ENCODE data around the gene IDH1.

IDH1 gene

DNA sequence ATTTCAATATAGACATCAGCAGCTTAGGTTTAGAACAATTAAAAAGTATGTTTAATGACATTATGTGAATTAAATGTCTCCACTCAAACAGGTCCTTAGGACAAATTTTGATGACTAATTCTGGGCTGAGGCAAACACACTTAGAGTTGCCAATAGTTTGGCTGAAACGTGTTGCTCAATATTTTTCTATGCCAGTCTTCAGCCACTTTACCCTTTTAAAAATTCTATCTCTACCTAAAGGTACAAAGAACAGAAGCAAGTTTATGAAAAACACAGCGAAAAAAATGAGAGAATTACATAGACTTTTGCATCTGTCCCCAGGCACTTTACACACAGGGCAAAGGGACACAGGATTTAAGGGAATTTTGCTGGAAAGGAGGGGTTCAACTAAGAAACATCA lies 4.5 kb downstream of the IDH1 start:
- no CpG with 5 or more reads among the region's 2 CpGs for WGBS, 2 donors (ENCODE audit: extremely low coverage in 2 of 2, insufficient read length in 2 of 2, insufficient replicate concordance in 1 of 2)
- Histone ChIP-seq H3K4me1 (ENCODE audit: control insufficient read depth in 2 of 2, insufficient read depth in 1 of 2, low read depth in 1 of 2, low read length in 2 of 2) (peaks cover 1 to 19% of the 10 kb centered on the region in 2 donors), H3K36me3 (replicated peaks in 1 of 2; ENCODE audit: control insufficient read depth in 2 of 2, insufficient read depth in 2 of 2, low read length in 2 of 2) (peaks cover 16 to 86% of the 10 kb centered on the region in 2 donors), H4K8ac (ENCODE audit: low read depth, low read length) (no peak overlapping the region), H2AFZ (ENCODE audit: low read length) (no peak overlapping the region), H3K4me2 (ENCODE audit: insufficient read depth, low read length, poor library complexity, severe bottlenecking) (no peak overlapping the region), H3K23ac (ENCODE audit: low read depth, low read length, poor library complexity) (no peak overlapping the region), H2BK120ac (ENCODE audit: low read depth, low read length) (no peak overlapping the region), H4K91ac (ENCODE audit: low read depth, low read length, poor library complexity) (no peak overlapping the region), H3K14ac (ENCODE audit: low read length) (no peak overlapping the region), H3K27ac (replicated peaks; ENCODE audit: low read length) (no peak overlapping the region), H2AK5ac (ENCODE audit: low read depth, low read length) (no peak overlapping the region), H3K4ac (ENCODE audit: low read length) (no peak overlapping the region), H2BK12ac (ENCODE audit: low read length) (no peak overlapping the region), H2BK5ac (ENCODE audit: low read length) (no peak overlapping the region), H2BK15ac (ENCODE audit: low read length) (no peak overlapping the region), H3K27me3 (ENCODE audit: control insufficient read depth in 3 of 3, insufficient read depth in 3 of 3, low read depth in 1 of 3, low read length in 3 of 3) (no peaks in the 10 kb centered on the region), H3K18ac (ENCODE audit: low read length) (no peak overlapping the region), H3K9me3 (replicated peaks in 1 of 2; ENCODE audit: control insufficient read depth in 2 of 2, insufficient read depth in 1 of 2, low read depth in 1 of 2, low read length in 2 of 2) (peaks cover 0 to 6% of the 10 kb centered on the region in 2 donors), H3K4me3 (ENCODE audit: low read length in 2 of 2) (no peak overlapping the region), H3K79me1 (ENCODE audit: low read depth, low read length) (peaks cover 3% of the 10 kb centered on the region), H3K9ac (ENCODE audit: low read depth, low read length, poor library complexity) (no peak overlapping the region)
- DNase-seq (ENCODE audit: low spot score): no peak

DNA sequence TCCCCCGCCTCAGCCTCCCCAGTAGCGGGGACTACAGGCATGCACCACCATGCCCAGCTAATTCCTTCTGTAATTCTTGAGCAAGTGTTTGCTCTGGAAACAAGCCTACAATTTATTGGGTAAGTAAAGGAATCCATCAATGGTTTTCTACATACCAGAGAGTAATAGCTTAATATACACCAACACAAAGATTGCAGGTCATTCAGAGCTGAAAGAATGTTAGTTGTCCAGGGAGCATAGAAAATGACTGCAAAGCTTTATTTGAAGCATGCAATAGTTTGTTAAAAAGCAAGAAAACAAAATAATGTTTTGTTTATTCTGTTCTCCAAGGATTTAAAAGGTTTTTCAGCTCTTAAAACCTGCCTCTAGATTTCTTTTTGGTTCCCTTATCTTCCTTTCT lies 5.6 kb downstream of the IDH1 start:
- H4K91ac ChIP-seq (ENCODE audit: low read depth, low read length, poor library complexity): no peak overlapping the region
- no peak overlapping the region for H3K4me2 ChIP-seq (ENCODE audit: insufficient read depth, low read length, poor library complexity, severe bottlenecking)
- no peak overlapping the region for H3K18ac ChIP-seq (ENCODE audit: low read length)
- no peak overlapping the region for H2BK120ac ChIP-seq (ENCODE audit: low read depth, low read length)
- DNase-seq (ENCODE audit: low spot score): no peak
- H3K4me3 ChIP-seq (ENCODE audit: low read length in 2 of 2): no peak overlapping the region
- H3K9ac ChIP-seq (ENCODE audit: low read depth, low read length, poor library complexity): no peak overlapping the region
- H3K36me3 ChIP-seq (replicated peaks in 1 of 2; ENCODE audit: control insufficient read depth in 2 of 2, insufficient read depth in 2 of 2, low read length in 2 of 2): peaks cover 18 to 97% of the 10 kb centered on the region in 2 donors
- H2BK15ac ChIP-seq (ENCODE audit: low read length): no peak overlapping the region
- no peak overlapping the region for H2BK12ac ChIP-seq (ENCODE audit: low read length)
- H3K27ac ChIP-seq (replicated peaks; ENCODE audit: low read length): no peak overlapping the region
- H3K79me1 ChIP-seq (ENCODE audit: low read depth, low read length): peaks cover 3% of the 10 kb centered on the region
- no peak overlapping the region for H4K8ac ChIP-seq (ENCODE audit: low read depth, low read length)
- H2AFZ ChIP-seq (ENCODE audit: low read length): no peak overlapping the region
- H3K9me3 ChIP-seq (replicated peaks in 1 of 2; ENCODE audit: control insufficient read depth in 2 of 2, insufficient read depth in 1 of 2, low read depth in 1 of 2, low read length in 2 of 2): peaks cover 0 to 14% of the 10 kb centered on the region in 2 donors
- H3K14ac ChIP-seq (ENCODE audit: low read length): no peak overlapping the region
- H2AK5ac ChIP-seq (ENCODE audit: low read depth, low read length): no peak overlapping the region
- no peaks in the 10 kb centered on the region for H3K27me3 ChIP-seq (ENCODE audit: control insufficient read depth in 3 of 3, insufficient read depth in 3 of 3, low read depth in 1 of 3, low read length in 3 of 3)
- no CpG with 5 or more reads among the region's 2 CpGs for WGBS, 2 donors (ENCODE audit: extremely low coverage in 2 of 2, insufficient read length in 2 of 2, insufficient replicate concordance in 1 of 2)
- H3K4me1 ChIP-seq (ENCODE audit: control insufficient read depth in 2 of 2, insufficient read depth in 1 of 2, low read depth in 1 of 2, low read length in 2 of 2): peaks cover 1 to 19% of the 10 kb centered on the region in 2 donors
- no peak overlapping the region for H2BK5ac ChIP-seq (ENCODE audit: low read length)
- no peak overlapping the region for H3K23ac ChIP-seq (ENCODE audit: low read depth, low read length, poor library complexity)
- H3K4ac ChIP-seq (ENCODE audit: low read length): no peak overlapping the region

DNA sequence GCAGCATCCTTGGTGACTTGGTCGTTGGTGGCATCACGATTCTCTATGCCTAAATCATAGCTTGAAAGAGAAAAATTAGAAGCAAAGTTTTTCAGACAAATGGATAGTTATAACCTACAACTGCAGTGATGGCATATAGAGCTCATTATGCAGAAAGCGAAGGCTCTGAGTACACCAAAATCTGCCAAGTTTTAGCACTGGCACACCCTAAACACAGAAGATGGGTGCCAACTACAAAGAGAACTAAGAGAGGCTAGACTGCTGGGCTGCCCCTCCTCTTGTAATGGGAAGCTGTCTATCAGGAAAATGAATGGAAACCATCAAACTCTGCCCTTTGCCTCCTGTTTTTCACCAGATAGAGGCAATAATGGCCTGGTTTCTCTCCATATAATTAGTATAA lies 6.3 kb downstream of the IDH1 start:
- Histone ChIP-seq H4K91ac (ENCODE audit: low read depth, low read length, poor library complexity) (no peak overlapping the region), H3K4me2 (ENCODE audit: insufficient read depth, low read length, poor library complexity, severe bottlenecking) (no peak overlapping the region), H2BK12ac (ENCODE audit: low read length) (no peak overlapping the region), H2AK5ac (ENCODE audit: low read depth, low read length) (no peak overlapping the region), H3K18ac (ENCODE audit: low read length) (no peak overlapping the region), H3K79me1 (ENCODE audit: low read depth, low read length) (no peaks in the 10 kb centered on the region), H3K9ac (ENCODE audit: low read depth, low read length, poor library complexity) (no peak overlapping the region), H2BK5ac (ENCODE audit: low read length) (no peak overlapping the region), H3K4me3 (ENCODE audit: low read length in 2 of 2) (no peak overlapping the region), H3K23ac (ENCODE audit: low read depth, low read length, poor library complexity) (no peak overlapping the region), H3K27me3 (ENCODE audit: control insufficient read depth in 3 of 3, insufficient read depth in 3 of 3, low read depth in 1 of 3, low read length in 3 of 3) (no peaks in the 10 kb centered on the region), H3K9me3 (replicated peaks in 1 of 2; ENCODE audit: control insufficient read depth in 2 of 2, insufficient read depth in 1 of 2, low read depth in 1 of 2, low read length in 2 of 2) (peaks cover 0 to 14% of the 10 kb centered on the region in 2 donors), H3K27ac (replicated peaks; ENCODE audit: low read length) (no peak overlapping the region), H4K8ac (ENCODE audit: low read depth, low read length) (no peak overlapping the region), H2AFZ (ENCODE audit: low read length) (no peak overlapping the region), H2BK120ac (ENCODE audit: low read depth, low read length) (no peak overlapping the region), H2BK15ac (ENCODE audit: low read length) (no peak overlapping the region), H3K4ac (ENCODE audit: low read length) (no peak overlapping the region), H3K14ac (ENCODE audit: low read length) (no peak overlapping the region), H3K36me3 (replicated peaks in 1 of 2; ENCODE audit: control insufficient read depth in 2 of 2, insufficient read depth in 2 of 2, low read length in 2 of 2) (peaks cover 20 to 100% of the 10 kb centered on the region in 2 donors), H3K4me1 (ENCODE audit: control insufficient read depth in 2 of 2, insufficient read depth in 1 of 2, low read depth in 1 of 2, low read length in 2 of 2) (peaks cover 1 to 19% of the 10 kb centered on the region in 2 donors)
- no peak for DNase-seq (ENCODE audit: low spot score)
- no CpG with 5 or more reads among the region's 3 CpGs for WGBS, 2 donors (ENCODE audit: extremely low coverage in 2 of 2, insufficient read length in 2 of 2, insufficient replicate concordance in 1 of 2)

DNA sequence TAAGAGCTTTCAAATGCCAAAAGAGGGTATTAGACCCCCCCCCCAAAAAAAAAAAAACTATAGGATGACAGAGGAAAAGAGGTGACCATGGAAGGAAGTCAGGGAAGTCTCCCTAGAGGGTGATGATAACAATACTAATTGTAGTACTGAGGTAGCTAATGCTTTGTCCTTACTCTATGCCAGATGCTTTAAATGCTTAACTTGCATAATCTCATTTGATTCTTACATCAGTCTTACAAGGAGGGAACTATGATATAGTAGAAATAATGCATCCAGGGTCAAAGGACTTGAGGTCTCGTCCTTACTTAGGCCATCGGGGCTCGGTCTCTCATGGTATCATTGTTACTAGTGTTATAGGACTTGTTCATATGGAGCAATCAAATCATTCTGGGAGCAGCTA lies 9.1 kb downstream of the IDH1 start:
- Histone ChIP-seq H3K18ac (ENCODE audit: low read length) (no peak overlapping the region), H2BK5ac (ENCODE audit: low read length) (no peak overlapping the region), H3K27ac (replicated peaks; ENCODE audit: low read length) (no peak overlapping the region), H3K14ac (ENCODE audit: low read length) (no peak overlapping the region), H3K4me1 (ENCODE audit: control insufficient read depth in 2 of 2, insufficient read depth in 1 of 2, low read depth in 1 of 2, low read length in 2 of 2) (peaks cover 0 to 5% of the 10 kb centered on the region in 2 donors), H3K36me3 (replicated peaks in 1 of 2; ENCODE audit: control insufficient read depth in 2 of 2, insufficient read depth in 2 of 2, low read length in 2 of 2) (peaks cover 26 to 97% of the 10 kb centered on the region in 2 donors), H4K8ac (ENCODE audit: low read depth, low read length) (no peak overlapping the region), H2AK5ac (ENCODE audit: low read depth, low read length) (no peak overlapping the region), H3K4me2 (ENCODE audit: insufficient read depth, low read length, poor library complexity, severe bottlenecking) (no peak overlapping the region), H4K91ac (ENCODE audit: low read depth, low read length, poor library complexity) (no peak overlapping the region), H3K79me1 (ENCODE audit: low read depth, low read length) (no peaks in the 10 kb centered on the region), H3K9me3 (replicated peaks in 1 of 2; ENCODE audit: control insufficient read depth in 2 of 2, insufficient read depth in 1 of 2, low read depth in 1 of 2, low read length in 2 of 2) (peaks cover 0 to 14% of the 10 kb centered on the region in 2 donors), H2AFZ (ENCODE audit: low read length) (no peak overlapping the region), H3K27me3 (ENCODE audit: control insufficient read depth in 3 of 3, insufficient read depth in 3 of 3, low read depth in 1 of 3, low read length in 3 of 3) (no peaks in the 10 kb centered on the region), H3K4me3 (ENCODE audit: low read length in 2 of 2) (no peak overlapping the region), H3K4ac (ENCODE audit: low read length) (no peak overlapping the region), H3K23ac (ENCODE audit: low read depth, low read length, poor library complexity) (no peak overlapping the region), H2BK120ac (ENCODE audit: low read depth, low read length) (no peak overlapping the region), H3K9ac (ENCODE audit: low read depth, low read length, poor library complexity) (no peak overlapping the region), H2BK12ac (ENCODE audit: low read length) (no peak overlapping the region), H2BK15ac (ENCODE audit: low read length) (no peak overlapping the region)
- no peak for DNase-seq (ENCODE audit: low spot score)
- no CpG with 5 or more reads among the region's 3 CpGs for WGBS, 2 donors (ENCODE audit: extremely low coverage in 2 of 2, insufficient read length in 2 of 2, insufficient replicate concordance in 1 of 2)
